B cell (primary cell): Measurements from ENCODE around the gene ITCH.
"Not testable (repeated sequence)": the region's sequence is repeated elsewhere in the genome, so short reads cannot be mapped to it uniquely, and the experiment has no call there.

Experiments
- CTCF ChIP-seq: fragments of 200-600 bp; IDR thresholded peaks from one replicate; pipeline ENCODE4 v1.8.0; 2022; ENCODE audit warnings: antibody characterized with exemption, mild to moderate bottlenecking
- EZH2 ChIP-seq: IDR thresholded peaks from 2 replicates; pipeline ENCODE4 v1.6.1; 2012; ENCODE audit warnings: borderline replicate concordance, low read depth, mild to moderate bottlenecking, moderate library complexity, low read length; ENCODE audit not compliant: insufficient read depth, poor library complexity, severe bottlenecking

DNA sequence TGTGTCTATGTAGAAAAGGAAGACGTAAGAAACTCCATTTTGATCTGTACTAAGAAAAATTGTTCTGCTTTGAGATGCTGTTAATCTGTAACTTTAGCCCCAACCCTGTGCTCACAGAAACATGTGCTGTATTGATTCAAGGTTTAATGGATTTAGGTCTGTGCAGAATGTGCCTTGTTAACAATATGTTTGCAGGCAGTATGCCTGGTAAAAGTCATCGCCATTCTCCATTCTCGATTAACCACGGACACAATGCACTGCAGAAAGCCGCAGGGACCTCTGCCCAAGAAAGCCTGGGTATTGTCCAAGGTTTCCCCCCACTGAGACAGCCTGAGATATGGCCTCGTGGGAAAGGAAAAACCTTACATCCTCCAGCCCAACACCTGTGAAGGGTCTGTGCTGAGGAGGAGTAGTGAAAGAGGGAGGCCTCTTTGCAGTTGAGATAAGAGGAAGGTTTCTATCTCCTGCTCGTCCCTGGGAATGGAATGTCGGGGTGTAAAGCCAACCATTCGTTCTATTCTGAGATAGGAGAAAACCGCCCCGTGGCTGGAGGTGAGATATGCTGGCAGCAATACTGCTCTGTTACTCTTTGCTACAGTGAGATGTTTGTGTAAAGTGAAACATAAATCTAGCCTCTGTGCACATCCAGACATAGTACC, 62.1 kb downstream of the ITCH start:
- not testable (repeated sequence) for TF ChIP-seq CTCF, EZH2
